GM18873 (cell line): ENCODE data around the gene TRAFD1.

ENCODE experiments used
- ATAC-seq: cut with Tn5 transposase; IDR thresholded peaks from one replicate; pipeline ENCODE4 v1.9.1; 2021; ENCODE audit warnings: mild to moderate bottlenecking, moderate library complexity, moderate number of reproducible peaks; ENCODE audit not compliant: unreplicated experiment, low FRiP score

Gene TRAFD1

GRCh38 chr12:112112409-112113133 is 12.8 kb upstream of the TRAFD1 start:
- ATAC-seq = no peak

- no peak for ATAC-seq
These were observed 9.9 kb upstream of the TRAFD1 start for GRCh38 chr12:112115259-112116045.

- no peak for ATAC-seq
These were observed 8.9 kb upstream of the TRAFD1 start for GRCh38 chr12:112116232-112117060.

- ATAC-seq = no peak
These were observed 7.7 kb upstream of the TRAFD1 start for GRCh38 chr12:112117685-112118084.

GRCh38 chr12:112121780-112122565 is 3.4 kb upstream of the TRAFD1 start:
- ATAC-seq = no peak

- no peak for ATAC-seq
These were observed 2.3 kb upstream of the TRAFD1 start for GRCh38 chr12:112122823-112123690.

- no peak for ATAC-seq
These were observed 476 bp upstream of the TRAFD1 start for GRCh38 chr12:112124918-112125249.

- ATAC-seq = no peak
These were observed 659 bp downstream of the TRAFD1 start for GRCh38 chr12:112126000-112126438.

GRCh38 chr12:112126911-112127310 is 1.6 kb downstream of the TRAFD1 start:
- ATAC-seq = no peak

- peak; percentile 47 for ATAC-seq
These were observed 5.2 kb downstream of the TRAFD1 start for GRCh38 chr12:112130441-112130998.

- no peak for ATAC-seq
These were observed 6.3 kb downstream of the TRAFD1 start for GRCh38 chr12:112131686-112132085.

- ATAC-seq = no peak
These were observed 8.1 kb downstream of the TRAFD1 start for GRCh38 chr12:112133418-112133817.

- no peak for ATAC-seq
These were observed 9.4 kb downstream of the TRAFD1 start for GRCh38 chr12:112134731-112135130.

GRCh38 chr12:112140728-112141127 is 15.4 kb downstream of the TRAFD1 start:
- no peak for ATAC-seq

- no peak for ATAC-seq
These were observed 20.8 kb downstream of the TRAFD1 start for GRCh38 chr12:112146123-112146522.

- ATAC-seq = no peak
These were observed 22.7 kb downstream of the TRAFD1 start for GRCh38 chr12:112148031-112148513.

GRCh38 chr12:112149596-112149995 is 24.2 kb downstream of the TRAFD1 start:
- no peak for ATAC-seq

- ATAC-seq = no peak
These were observed 26.6 kb downstream of the TRAFD1 start for GRCh38 chr12:112151766-112152541.
